ENCODE data around the gene MLANA. TPM values are rescaled to one million over a fixed set of nuclear protein-coding genes. Genes with fewer than 3 reads are reported as not detected.

MLANA gene
- total RNA-seq, 2 donors from 2014 or later: not detected

DNA sequence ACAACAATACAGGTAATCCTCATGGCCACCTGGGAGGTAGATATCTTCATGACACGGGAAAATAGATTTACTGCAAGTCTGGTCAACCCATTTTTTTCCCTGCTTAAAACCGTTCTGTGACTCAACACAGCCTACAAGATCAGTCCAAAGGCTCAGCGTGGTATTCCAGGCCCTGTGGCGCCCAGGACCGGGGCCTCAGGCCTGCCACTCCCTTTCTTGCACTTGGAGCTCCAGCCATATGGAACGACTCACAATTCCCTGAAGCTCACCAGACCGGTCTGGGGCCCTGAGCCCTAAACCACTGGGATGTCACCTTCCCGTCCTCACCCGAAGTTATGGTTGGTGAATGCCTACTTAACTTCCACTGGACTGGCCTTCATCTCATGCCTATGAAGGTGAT lies 6.5 kb upstream of the MLANA start:
- DNase-seq (no peak), ATAC-seq (no peak)
- H3K27me3 ChIP-seq: no peaks in the 10 kb centered on the region
- intact Hi-C loops (cut with DNase I): loop anchor here (10.0 kb wide), 1 partner anchor 421 kb away; no protein-coding TSS in a partner anchor
- TF ChIP-seq POLR2A (IDR thresholded peaks at IDR 0.05): no peak
- TF ChIP-seq, protein P1, sequence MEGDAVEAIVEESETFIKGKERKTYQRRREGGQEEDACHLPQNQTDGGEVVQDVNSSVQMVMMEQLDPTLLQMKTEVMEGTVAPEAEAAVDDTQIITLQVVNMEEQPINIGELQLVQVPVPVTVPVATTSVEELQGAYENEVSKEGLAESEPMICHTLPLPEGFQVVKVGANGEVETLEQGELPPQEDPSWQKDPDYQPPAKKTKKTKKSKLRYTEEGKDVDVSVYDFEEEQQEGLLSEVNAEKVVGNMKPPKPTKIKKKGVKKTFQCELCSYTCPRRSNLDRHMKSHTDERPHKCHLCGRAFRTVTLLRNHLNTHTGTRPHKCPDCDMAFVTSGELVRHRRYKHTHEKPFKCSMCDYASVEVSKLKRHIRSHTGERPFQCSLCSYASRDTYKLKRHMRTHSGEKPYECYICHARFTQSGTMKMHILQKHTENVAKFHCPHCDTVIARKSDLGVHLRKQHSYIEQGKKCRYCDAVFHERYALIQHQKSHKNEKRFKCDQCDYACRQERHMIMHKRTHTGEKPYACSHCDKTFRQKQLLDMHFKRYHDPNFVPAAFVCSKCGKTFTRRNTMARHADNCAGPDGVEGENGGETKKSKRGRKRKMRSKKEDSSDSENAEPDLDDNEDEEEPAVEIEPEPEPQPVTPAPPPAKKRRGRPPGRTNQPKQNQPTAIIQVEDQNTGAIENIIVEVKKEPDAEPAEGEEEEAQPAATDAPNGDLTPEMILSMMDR (IDR thresholded peaks at IDR 0.05): no peak
- 79 to 92% methylated on average over 8 of the region's 9 CpGs for WGBS, 2 donors
- H3K9me3 ChIP-seq: no peaks in the 10 kb centered on the region
- H3K27ac ChIP-seq: no peak overlapping the region
- no peaks in the 10 kb centered on the region for H3K4me1 ChIP-seq
- no peak overlapping the region for H3K4me3 ChIP-seq
- H3K36me3 ChIP-seq (replicated peaks in 1 of 2; ENCODE audit: insufficient read depth in 1 of 2, low read depth in 2 of 2): no peaks in the 10 kb centered on the region

DNA sequence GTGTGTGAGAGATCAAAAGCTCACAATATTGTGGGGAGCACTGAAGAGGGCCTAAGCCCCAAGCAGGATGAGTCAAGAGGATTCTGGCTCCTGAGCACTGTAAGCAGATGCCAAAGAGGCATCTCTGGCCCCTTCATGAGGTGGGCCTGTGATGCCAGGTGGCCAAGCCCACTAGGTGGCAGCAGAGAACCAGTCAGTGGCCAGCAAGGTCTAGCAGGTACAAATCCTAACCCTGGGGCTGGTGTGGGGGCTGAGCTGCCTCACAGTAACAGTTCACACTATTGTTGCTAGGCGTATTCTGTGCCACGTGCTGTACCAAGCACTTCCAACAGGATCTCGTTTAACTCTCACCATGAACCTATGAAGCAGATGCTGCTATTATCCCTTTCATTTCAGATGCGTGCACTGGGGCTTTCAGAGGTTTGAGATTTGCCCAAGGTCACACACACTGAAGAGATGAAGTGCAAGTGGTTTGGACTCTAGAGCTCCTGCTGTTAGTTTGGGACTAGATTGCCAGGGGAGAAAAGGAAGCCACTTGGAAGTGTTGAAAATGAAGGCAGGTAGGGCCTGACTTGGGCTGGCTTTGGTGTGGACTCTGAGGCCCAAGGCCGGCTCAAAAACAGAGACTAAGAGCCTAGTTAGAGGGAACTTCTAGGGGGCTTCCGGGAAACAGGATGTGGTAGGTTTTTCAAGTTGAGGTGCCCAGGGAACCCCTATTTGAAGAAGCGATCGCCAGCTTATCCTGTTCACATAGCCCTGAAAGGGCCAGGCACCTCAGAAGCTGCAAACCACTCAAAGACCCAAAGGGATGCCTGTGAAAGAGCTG lies 4.4 kb upstream of the MLANA start:
- Histone ChIP-seq H3K36me3 (replicated peaks in 1 of 2; ENCODE audit: insufficient read depth in 1 of 2, low read depth in 2 of 2) (no peaks in the 10 kb centered on the region), H3K4me3 (no peak overlapping the region), H3K27me3 (no peaks in the 10 kb centered on the region), H3K4me1 (no peaks in the 10 kb centered on the region), H3K27ac (no peak overlapping the region), H3K9me3 (no peaks in the 10 kb centered on the region)
- peak; percentile 86 for ATAC-seq
- WGBS, 2 donors: 50% methylated on average over 8 of the region's 8 CpGs
- TF ChIP-seq, protein P1 (IDR thresholded peaks at IDR 0.05): peak; percentile 75 to 94 (median 87)
- TF ChIP-seq POLR2A (IDR thresholded peaks at IDR 0.05): no peak
- peak; percentile 75 to 86 (median 79) for DNase-seq
- intact Hi-C loops (cut with DNase I): loop anchor here (10.0 kb wide), 1 partner anchor 418 kb away; no protein-coding TSS in a partner anchor

DNA sequence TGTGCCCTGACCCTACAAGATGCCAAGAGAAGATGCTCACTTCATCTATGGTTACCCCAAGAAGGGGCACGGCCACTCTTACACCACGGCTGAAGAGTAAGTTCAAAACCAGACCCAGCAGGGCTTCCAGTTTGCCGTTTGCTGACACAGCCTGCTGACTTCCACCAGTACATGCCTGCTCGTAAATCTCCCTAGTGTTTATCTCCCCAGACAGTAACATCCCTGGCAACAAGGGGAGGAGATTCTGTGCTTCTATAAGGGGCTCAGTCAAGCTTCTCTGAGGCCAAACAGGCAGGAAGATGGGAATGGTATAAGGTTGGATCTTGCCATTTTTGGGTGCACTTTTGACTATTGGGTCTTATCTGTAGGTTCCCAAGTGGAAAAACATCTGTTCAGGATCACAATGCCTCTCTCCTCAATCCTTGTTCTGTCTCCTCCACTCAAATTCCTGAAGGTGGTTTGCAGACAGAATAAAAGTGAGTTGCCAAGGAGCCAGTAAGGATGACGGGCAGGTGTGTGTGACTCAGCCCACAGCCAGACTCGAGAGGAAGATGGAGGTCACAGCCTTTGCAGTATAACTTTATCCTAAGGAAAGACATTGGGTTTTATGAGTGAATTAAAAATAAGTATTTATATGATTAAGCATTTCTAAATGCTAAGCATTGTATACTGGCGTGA lies 1.9 kb downstream of the MLANA start:
- intact Hi-C loops (cut with DNase I): no loop called here
- Histone ChIP-seq H3K27me3 (no peaks in the 10 kb centered on the region), H3K4me1 (no peaks in the 10 kb centered on the region), H3K27ac (no peak overlapping the region), H3K9me3 (no peaks in the 10 kb centered on the region), H3K4me3 (no peak overlapping the region), H3K36me3 (replicated peaks in 1 of 2; ENCODE audit: insufficient read depth in 1 of 2, low read depth in 2 of 2) (no peaks in the 10 kb centered on the region)
- ATAC-seq (no peak), DNase-seq (no peak)
- no peak for TF ChIP-seq POLR2A (IDR thresholded peaks at IDR 0.05)
- TF ChIP-seq, protein P1 (IDR thresholded peaks at IDR 0.05): no peak
- WGBS, 2 donors: 68 to 69% methylated on average over 7 of the region's 7 CpGs

DNA sequence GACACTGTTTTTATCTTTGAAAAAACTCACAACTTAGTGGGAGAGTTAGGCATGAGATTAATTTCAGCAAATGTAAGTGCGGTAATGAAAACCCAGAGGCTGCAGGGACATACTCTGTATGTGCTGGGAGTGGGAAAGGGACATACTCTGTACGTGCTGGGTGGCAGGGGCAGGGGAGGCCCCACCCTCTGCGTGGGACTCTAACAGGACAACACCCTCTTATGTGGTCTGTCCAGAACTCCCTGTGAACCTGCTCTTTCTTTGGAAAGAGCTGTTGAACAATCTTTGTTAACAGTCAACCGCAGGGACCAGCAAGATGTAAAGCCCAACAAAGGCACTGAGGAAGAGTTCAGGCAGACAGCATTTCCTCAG lies 2.4 kb downstream of the MLANA start:
- no peak for ATAC-seq
- H3K9me3 ChIP-seq: no peaks in the 10 kb centered on the region
- 71% methylated on average over 4 of the region's 4 CpGs for WGBS, 2 donors
- intact Hi-C loops (cut with DNase I): no loop called here
- DNase-seq: no peak
- H3K4me3 ChIP-seq: no peak overlapping the region
- no peaks in the 10 kb centered on the region for H3K36me3 ChIP-seq (replicated peaks in 1 of 2; ENCODE audit: insufficient read depth in 1 of 2, low read depth in 2 of 2)
- H3K4me1 ChIP-seq: no peaks in the 10 kb centered on the region
- no peaks in the 10 kb centered on the region for H3K27me3 ChIP-seq
- no peak overlapping the region for H3K27ac ChIP-seq
- TF ChIP-seq, protein P1 (IDR thresholded peaks at IDR 0.05): no peak
- TF ChIP-seq POLR2A (IDR thresholded peaks at IDR 0.05): no peak

All from body of pancreas (tissue), 4 donors.